Right lobe of liver (tissue), 6 donors: Measurements from ENCODE around the gene BTBD18. TPM values are rescaled to one million over a fixed set of nuclear protein-coding genes. Genes with fewer than 3 reads are reported as not detected.
"Not testable (repeated sequence)": the region's sequence is repeated elsewhere in the genome, so short reads cannot be mapped to it uniquely, and the experiment has no call there.

ENCODE experiments used
- ATAC-seq, 4 donors: fragments of 200-7000 bp; cut with Tn5 transposase; one replicate each; pipeline ENCODE4 v1.9.1; 2020; ENCODE audit warnings: mild to moderate bottlenecking in 4 of 4, moderate library complexity in 4 of 4
- DNase-seq, 3 donors: peaks; one replicate each; pipeline ENCODE4 v3.0.0-alpha.2; 2020
- H3K27ac ChIP-seq, 3 donors: fragments of 200-600 bp; one replicate each; pipeline ENCODE4 v1.8.0; 2022
- H3K27me3 ChIP-seq, 2 donors: fragments of 200-600 bp; one replicate each; pipeline ENCODE4 v1.8.0; 2022
- H3K36me3 ChIP-seq, 4 donors: fragments of 200-600 bp; sonication (generic) in 1 of 4; one replicate each; pipeline versions ENCODE4 v1.5.1 to v1.8.0; 2017 to 2022; ENCODE audit warnings: control low read depth in 1 of 4
- H3K4me1 ChIP-seq, 4 donors: fragments of 200-600 bp; sonication (generic) in 1 of 4; one replicate each; pipeline versions ENCODE4 v1.5.1 to v1.8.0; 2017 to 2022; ENCODE audit warnings: control low read depth in 1 of 4
- H3K4me3 ChIP-seq, 3 donors: fragments of 200-600 bp; one replicate each; pipeline ENCODE4 v1.8.0; 2022
- H3K9me3 ChIP-seq, 4 donors: fragments of 200-600 bp; sonication (generic) in 1 of 4; one replicate each; pipeline versions ENCODE4 v1.5.1 to v1.8.0; 2017 to 2022; ENCODE audit warnings: control low read depth in 1 of 4
- POLR2A ChIP-seq: fragments of 450-650 bp; IDR thresholded peaks from one replicate; pipeline ENCODE4 v1.6.1; 2017; ENCODE audit warnings: antibody characterized with exemption, mild to moderate bottlenecking
- WGBS: methylation state at CpG from one replicate; pipeline ENCODE4 v1.1.6; 2018; ENCODE audit warnings: low coverage, low lambda C conversion rate; ENCODE audit not compliant: insufficient coverage; ENCODE audit errors: missing lambda C conversion rate; 5-methylcytosine and 5-hydroxymethylcytosine counted together
- intact Hi-C, 2 donors: fragments of 100-400 bp; cut with DNase I; formaldehyde crosslinking; loops; one replicate each; pipeline versions ENCODE4 v1.11.2 to v1.14.1; 2022
- total RNA-seq, 6 experiments: library from RNA; depleted of rRNA in 2 of 6; stranded (reverse); fragments of >200 nt in 2 of 6; fragmentation: NEBNext Ultra II Directional in 3 of 6; extraction: Animal tissue kit (Norgen Biotek cat#: 25700) in 3 of 6; gene quantifications; one replicate each; pipeline versions ENCODE4 v1.1.0 to v1.2.4, GENCODE V29; 2016 to 2023
- TF ChIP-seq, protein P1 (sequence below), 4 donors: fragments of 200-600 bp in 3 of 4; fragments of 450-650 bp in 1 of 4; IDR thresholded peaks; one replicate each; pipeline versions ENCODE4 v1.5.1 to v1.8.0; 2016 to 2022; ENCODE audit warnings: antibody characterized with exemption in 4 of 4, mild to moderate bottlenecking in 2 of 4
- donor health status: DM: no; HTN: yes; CAD: no.
- donor health status: DM: no; HTN: no; CAD: no.
- donor health status: DM: no; HTN: no; CAD: no.
- donor health status: DM: no; HTN: yes; CAD: no.
- donor health status: DM: no; HTN: yes; CAD: no.

The BTBD18 gene
- total RNA-seq, 6 experiments from 2014 or later = not detected

DNA sequence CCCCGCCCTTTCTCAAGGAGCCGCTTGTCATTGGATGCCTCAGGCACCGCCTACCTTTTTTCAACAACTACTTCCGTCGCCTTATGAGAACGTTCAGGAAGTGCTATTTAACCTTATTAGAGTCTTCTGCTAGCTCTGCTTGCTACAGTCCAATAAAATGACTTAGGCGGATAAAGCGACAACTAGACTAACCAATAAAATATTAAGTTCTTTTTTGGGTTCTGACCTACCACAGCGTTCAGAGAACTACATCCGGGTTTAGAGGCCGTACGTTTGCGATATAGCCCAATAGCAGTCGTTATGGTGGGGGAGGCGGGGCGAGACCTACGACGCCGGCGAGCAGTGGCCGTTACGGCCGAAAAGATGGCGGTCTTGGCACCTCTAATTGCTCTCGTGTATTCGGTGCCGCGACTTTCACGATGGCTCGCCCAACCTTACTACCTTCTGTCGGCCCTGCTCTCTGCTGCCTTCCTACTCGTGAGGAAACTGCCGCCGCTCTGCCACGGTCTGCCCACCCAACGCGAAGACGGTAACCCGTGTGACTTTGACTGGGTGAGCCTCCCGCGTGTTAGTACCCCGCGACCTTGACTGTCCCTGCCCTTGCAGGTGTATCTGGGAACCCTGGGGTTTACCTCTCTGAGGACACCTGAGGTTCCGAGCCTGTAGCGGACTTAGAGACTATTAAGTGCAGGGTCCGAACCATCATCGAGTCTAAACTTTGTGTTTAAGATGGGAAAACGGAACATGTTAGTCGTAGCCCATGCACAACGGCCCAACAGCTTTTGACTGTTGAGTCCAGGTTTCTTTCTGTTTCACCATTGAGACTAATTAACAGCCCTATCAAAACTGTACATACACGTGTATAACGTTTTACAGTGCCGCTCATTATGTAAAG lies 39.1 kb downstream of the BTBD18 start, which contains the start of gene TMX2:
TSS of gene TMX2 (plus strand) at position 338 of the 895 bp plus-strand sequence. CDS start at position 364, 26 bp downstream.
- intact Hi-C loops = no loop called here
- Histone ChIP-seq H3K4me3 (peak within 1 kb of the TSS; percentile 78 to 98 (median 90)), H3K27ac (peak within 1 kb of the TSS; percentile 58 to 81 (median 64)), H3K36me3 (no peaks in the 10 kb centered on the region), H3K27me3 (no peaks in the 10 kb centered on the region), H3K4me1 (peaks cover 0 to 33% (median 14%) of the 10 kb centered on the region in 4 donors), H3K9me3 (no peaks in the 10 kb centered on the region)
- TF ChIP-seq, protein P1, sequence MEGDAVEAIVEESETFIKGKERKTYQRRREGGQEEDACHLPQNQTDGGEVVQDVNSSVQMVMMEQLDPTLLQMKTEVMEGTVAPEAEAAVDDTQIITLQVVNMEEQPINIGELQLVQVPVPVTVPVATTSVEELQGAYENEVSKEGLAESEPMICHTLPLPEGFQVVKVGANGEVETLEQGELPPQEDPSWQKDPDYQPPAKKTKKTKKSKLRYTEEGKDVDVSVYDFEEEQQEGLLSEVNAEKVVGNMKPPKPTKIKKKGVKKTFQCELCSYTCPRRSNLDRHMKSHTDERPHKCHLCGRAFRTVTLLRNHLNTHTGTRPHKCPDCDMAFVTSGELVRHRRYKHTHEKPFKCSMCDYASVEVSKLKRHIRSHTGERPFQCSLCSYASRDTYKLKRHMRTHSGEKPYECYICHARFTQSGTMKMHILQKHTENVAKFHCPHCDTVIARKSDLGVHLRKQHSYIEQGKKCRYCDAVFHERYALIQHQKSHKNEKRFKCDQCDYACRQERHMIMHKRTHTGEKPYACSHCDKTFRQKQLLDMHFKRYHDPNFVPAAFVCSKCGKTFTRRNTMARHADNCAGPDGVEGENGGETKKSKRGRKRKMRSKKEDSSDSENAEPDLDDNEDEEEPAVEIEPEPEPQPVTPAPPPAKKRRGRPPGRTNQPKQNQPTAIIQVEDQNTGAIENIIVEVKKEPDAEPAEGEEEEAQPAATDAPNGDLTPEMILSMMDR (IDR thresholded peaks at IDR 0.05) = no peak
- peak; percentile 26 for TF ChIP-seq POLR2A
- peak; percentile 93 to 97 (median 94) for ATAC-seq
- peak; percentile 90 to 95 (median 93) for DNase-seq
- WGBS = under 1% methylated on average over 51 of the region's 53 CpGs

DNA sequence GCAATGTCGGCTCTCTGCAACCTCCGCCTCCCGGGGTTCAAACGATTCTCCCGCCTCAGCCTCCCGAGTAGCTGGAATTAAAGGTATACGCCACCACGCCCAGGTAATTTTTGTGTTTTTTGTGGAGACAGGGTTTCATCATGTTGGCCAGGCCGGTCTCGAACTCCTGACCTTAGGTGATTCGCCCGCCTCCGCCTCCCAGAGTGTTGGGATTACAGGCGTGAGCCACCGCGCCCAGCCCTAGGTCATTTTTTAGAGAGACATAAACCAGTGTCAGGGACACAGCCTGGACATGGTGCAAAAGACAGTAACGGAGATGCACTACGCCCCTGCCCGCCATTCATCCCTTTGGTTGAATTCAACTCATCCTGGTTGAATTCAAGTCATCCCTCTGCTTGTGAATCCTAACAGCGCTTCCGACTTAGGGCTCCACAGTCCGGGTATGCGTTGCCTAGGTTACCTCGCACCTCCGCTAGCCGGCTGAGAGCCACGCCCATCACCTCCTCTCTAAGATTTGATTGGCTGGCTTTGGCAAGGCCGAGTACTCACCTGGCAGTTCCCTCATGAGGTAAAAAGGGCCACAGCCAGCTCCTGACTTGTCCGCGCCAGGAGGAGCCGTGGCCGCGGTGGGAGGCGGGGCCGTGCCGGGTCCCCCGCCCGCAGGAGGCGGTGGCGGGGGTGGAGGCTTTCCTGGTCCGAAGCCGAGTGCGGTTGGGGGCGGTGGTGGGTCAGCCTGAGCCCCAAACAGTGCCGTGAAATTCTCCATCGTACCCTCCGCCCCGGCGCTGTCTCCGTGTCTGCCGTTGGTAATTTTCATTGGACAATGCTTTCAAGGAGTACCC lies 40.0 kb downstream of the BTBD18 start, which contains the start of gene MED19:
TSS of gene MED19 (minus strand) at position 802 of the 842 bp plus-strand sequence. CDS start at position 766, 36 bp downstream.
- Histone ChIP-seq H3K27ac (peak within 1 kb of the TSS; percentile 58 to 81 (median 64)), H3K9me3 (no peaks in the 10 kb centered on the region), H3K4me3 (peak within 1 kb of the TSS; percentile 78 to 98 (median 90)), H3K27me3 (no peaks in the 10 kb centered on the region), H3K36me3 (no peaks in the 10 kb centered on the region), H3K4me1 (peaks cover 0 to 33% (median 14%) of the 10 kb centered on the region in 4 donors)
- intact Hi-C loops = no loop called here
- 16% methylated on average over 15 of the region's 51 CpGs for WGBS
- TF ChIP-seq POLR2A = peak; percentile 44
- TF ChIP-seq, protein P1 (IDR thresholded peaks at IDR 0.05) = no peak
- ATAC-seq = peak; percentile 70 to 78 (median 74)
- peak; percentile 80 to 90 (median 88) for DNase-seq

DNA sequence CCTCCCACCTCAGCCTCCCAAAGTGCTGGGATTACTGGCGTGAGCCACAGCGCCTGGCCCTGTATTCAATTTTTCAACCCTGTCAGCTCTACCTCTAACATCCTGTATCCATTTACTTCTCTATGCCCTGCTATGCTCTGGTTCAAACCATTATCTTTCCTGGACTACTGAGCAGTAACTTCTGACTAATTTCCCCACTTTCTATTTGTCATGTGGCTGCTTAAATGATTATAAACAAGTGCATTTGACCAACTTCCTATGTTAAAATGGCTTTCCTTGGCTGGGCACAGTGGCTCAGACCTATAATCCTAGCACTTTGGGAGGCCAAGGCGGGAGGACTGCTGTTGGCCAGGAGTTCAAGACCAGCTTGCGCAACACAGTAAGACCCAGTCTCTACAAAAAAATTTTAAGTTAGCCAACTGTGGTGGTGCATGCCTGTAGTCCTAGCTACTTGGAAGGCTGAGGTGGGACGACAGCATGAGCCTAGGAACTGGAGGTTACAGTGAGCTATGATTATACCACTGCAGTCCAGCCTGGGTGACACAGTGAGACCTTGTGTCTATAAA lies 41.7 kb downstream of the BTBD18 start:
- no peak overlapping the region for H3K4me3 ChIP-seq
- H3K9me3 ChIP-seq = no peaks in the 10 kb centered on the region
- TF ChIP-seq, protein P1 (IDR thresholded peaks at IDR 0.05) = no peak
- no peak for TF ChIP-seq POLR2A
- 92% methylated on average over 5 of the region's 5 CpGs for WGBS
- H3K27ac ChIP-seq = no peak overlapping the region
- H3K4me1 ChIP-seq = peaks cover 0 to 27% (median 12%) of the 10 kb centered on the region in 4 donors
- H3K36me3 ChIP-seq = peaks cover 0 to 2% (median 0%) of the 10 kb centered on the region in 4 donors
- intact Hi-C loops = no loop called here
- no peak for ATAC-seq
- no peaks in the 10 kb centered on the region for H3K27me3 ChIP-seq
- DNase-seq = no peak

DNA sequence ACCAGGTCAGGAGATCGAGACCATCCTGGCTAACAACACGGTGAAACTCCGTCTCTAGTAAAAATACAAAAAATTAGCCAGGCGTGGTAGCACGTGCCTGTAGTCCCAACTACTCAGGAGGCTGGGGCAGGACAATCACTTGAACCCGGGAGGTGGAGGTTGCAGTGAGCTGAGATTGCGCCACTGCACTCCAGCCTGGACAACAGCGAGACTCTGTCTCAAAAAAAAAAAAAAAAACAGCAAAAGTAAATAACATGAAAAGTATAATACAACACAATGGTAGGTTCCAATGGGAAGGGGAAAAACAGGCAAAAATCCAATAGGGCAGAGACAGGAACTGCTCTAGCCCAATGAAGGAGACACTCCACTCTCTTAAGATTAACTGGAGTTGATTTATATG lies 46.2 kb downstream of the BTBD18 start:
- H3K4me1 ChIP-seq, DNase-seq, H3K4me3 ChIP-seq, H3K9me3 ChIP-seq, H3K27me3 ChIP-seq, ATAC-seq, H3K27ac ChIP-seq, intact Hi-C loops: not testable (repeated sequence)
- peaks cover 0 to 35% (median 11%) of the 10 kb centered on the region in 4 donors for H3K36me3 ChIP-seq
- 58% methylated on average over 8 of the region's 8 CpGs for WGBS
